SKM-1 (cell line): Measurements from ENCODE around the gene SMCO2.

ENCODE experiments used
- DNase-seq: peaks from one replicate; lab custom pipeline; 2025; ENCODE audit not compliant: unreplicated experiment; lab: John Stamatoyannopoulos, UW

SMCO2 gene

GRCh38 chr12:27498761-27499160 is 52.2 kb downstream of the SMCO2 start:
- DNase-seq = no peak

GRCh38 chr12:27499377-27499776 is 52.8 kb downstream of the SMCO2 start:
- DNase-seq = no peak

- DNase-seq = no peak
Measured at GRCh38 chr12:27500546-27500945, 54.0 kb downstream of the SMCO2 start.

GRCh38 chr12:27502021-27502435 is 55.5 kb downstream of the SMCO2 start:
- no peak for DNase-seq

GRCh38 chr12:27504507-27504906 is 58.0 kb downstream of the SMCO2 start:
- DNase-seq = no peak

- DNase-seq = no peak
Measured at GRCh38 chr12:27505109-27505508, 58.6 kb downstream of the SMCO2 start.

GRCh38 chr12:27505761-27506160 is 59.2 kb downstream of the SMCO2 start:
- DNase-seq = no peak

GRCh38 chr12:27506645-27507189 is 60.2 kb downstream of the SMCO2 start:
- no peak for DNase-seq

GRCh38 chr12:27508736-27509431 is 62.3 kb downstream of the SMCO2 start:
- no peak for DNase-seq

GRCh38 chr12:27511031-27511722 is 64.6 kb downstream of the SMCO2 start:
- no peak for DNase-seq

- DNase-seq = no peak
Measured at GRCh38 chr12:27511723-27512045, 65.1 kb downstream of the SMCO2 start.

GRCh38 chr12:27513155-27513824 is 66.8 kb downstream of the SMCO2 start:
- no peak for DNase-seq

GRCh38 chr12:27515671-27516070 is 69.1 kb downstream of the SMCO2 start:
- no peak for DNase-seq

GRCh38 chr12:27516625-27517024 is 70.1 kb downstream of the SMCO2 start:
- DNase-seq = no peak

GRCh38 chr12:27517546-27517945 is 71.0 kb downstream of the SMCO2 start:
- DNase-seq = no peak

GRCh38 chr12:27517961-27518665 is 71.6 kb downstream of the SMCO2 start:
- no peak for DNase-seq

GRCh38 chr12:27521066-27521465 is 74.5 kb downstream of the SMCO2 start:
- DNase-seq = no peak

- no peak for DNase-seq
Measured at GRCh38 chr12:27521981-27522380, 75.4 kb downstream of the SMCO2 start.

GRCh38 chr12:27523305-27523641 is 76.7 kb downstream of the SMCO2 start:
- DNase-seq = no peak

GRCh38 chr12:27523642-27524493 is 77.3 kb downstream of the SMCO2 start, which contains the start of gene PPFIBP1:
PPFIBP1 (plus strand) TSS chr12:27524206; CDS start chr12:27633397, 109,191 bp downstream.
- DNase-seq = peak; percentile 64

- no peak for DNase-seq
Measured at GRCh38 chr12:27524494-27524835, 77.9 kb downstream of the SMCO2 start.
